GM10266 (cell line): ENCODE data around the gene GAB1.

ENCODE experiments used
- DNase-seq: peaks from one replicate; pipeline ENCODE4 v3.0.0; 2012; ENCODE audit errors: extremely low spot score
- TF ChIP-seq, protein P1 (sequence below): IDR thresholded peaks from 2 replicates; pipeline ENCODE4 v1.5.1; 2012; ENCODE audit warnings: mild to moderate bottlenecking, low read depth; ENCODE audit not compliant: control insufficient read depth, insufficient read depth; ENCODE audit errors: missing control alignments

The GAB1 gene

DNA sequence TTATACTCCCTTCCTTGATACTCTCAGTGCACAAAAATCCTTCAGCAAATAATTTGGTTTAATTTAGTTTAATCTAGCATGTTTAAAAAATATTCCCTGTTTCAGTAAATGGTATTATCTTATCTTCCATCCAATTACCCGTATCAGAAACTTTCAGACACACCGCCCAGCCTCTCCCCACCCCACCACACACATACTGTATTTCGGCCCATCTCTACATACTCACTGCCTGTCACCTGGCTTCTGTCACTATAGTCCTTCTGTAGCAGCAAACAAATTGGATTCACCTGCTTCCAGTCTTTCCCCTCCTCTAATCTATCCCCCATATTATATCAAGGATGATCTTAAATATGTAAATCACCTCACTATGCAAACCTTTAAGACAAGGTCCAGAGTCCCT, 24.8 kb upstream of the GAB1 start:
- TF ChIP-seq, protein P1, sequence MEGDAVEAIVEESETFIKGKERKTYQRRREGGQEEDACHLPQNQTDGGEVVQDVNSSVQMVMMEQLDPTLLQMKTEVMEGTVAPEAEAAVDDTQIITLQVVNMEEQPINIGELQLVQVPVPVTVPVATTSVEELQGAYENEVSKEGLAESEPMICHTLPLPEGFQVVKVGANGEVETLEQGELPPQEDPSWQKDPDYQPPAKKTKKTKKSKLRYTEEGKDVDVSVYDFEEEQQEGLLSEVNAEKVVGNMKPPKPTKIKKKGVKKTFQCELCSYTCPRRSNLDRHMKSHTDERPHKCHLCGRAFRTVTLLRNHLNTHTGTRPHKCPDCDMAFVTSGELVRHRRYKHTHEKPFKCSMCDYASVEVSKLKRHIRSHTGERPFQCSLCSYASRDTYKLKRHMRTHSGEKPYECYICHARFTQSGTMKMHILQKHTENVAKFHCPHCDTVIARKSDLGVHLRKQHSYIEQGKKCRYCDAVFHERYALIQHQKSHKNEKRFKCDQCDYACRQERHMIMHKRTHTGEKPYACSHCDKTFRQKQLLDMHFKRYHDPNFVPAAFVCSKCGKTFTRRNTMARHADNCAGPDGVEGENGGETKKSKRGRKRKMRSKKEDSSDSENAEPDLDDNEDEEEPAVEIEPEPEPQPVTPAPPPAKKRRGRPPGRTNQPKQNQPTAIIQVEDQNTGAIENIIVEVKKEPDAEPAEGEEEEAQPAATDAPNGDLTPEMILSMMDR = no peak

DNA sequence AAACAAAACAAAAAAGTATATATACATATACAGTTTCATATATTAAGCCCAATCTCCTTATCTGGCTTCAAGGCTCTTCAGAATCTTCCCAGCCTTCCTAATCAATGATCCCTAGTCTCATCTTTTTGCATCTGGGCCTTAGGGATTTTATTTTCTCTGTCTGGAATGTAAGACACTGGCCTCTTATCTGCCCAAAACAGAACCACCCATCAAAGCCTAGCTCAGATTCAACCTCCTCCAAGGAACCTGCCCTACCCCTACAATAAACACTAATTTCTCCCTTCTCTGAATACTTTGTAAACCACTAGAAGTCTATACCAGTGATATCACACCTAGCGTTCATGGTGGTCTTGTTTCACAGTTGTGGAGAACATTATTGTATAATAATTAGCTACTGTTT, 23.2 kb upstream of the GAB1 start:
- TF ChIP-seq, protein P1 = no peak
- no peak for DNase-seq

More for the DNA sequence above, 24.8 kb upstream of the GAB1 start:
- DNase-seq = no peak

DNA sequence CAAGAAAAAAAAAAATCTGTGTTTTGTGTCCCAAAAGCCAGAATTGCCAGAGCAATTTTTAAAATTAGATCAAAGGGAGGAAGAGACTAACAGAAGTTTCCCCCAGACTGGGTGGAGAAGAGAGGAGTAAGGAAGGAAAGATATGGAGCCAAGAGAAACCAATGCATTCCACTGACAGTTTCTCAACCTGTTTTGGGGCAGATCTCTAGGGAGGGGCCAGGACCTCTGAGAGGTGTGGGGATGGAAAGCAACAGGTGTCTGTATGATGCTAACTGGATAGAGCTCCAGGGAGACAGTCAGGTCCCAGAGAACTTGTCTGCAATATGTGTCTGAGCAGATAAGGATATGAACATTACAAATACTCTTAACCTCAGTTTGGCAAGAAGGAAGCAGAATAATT, 22.7 kb upstream of the GAB1 start:
- no peak for DNase-seq
- TF ChIP-seq, protein P1 = no peak

DNA sequence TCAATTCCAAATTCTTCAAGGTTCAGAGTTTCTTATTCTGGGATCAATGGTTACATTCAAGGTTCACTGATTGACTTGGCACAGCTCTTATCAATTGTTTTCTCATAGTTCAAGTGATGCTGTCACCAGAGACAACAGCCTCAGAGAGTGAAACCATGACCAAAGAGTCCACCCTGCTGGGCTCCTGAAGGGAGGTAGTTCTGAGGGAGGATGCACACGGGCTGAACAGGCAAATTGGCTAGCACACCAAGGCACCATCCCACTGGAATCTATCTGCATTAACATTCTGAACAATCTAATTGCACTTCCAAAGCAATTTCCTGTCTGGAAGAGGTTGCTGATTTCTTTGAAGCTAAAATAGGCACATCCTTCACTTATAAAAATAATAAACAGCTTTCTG, 16.6 kb upstream of the GAB1 start:
- no peak for DNase-seq
- TF ChIP-seq, protein P1 = no peak

DNA sequence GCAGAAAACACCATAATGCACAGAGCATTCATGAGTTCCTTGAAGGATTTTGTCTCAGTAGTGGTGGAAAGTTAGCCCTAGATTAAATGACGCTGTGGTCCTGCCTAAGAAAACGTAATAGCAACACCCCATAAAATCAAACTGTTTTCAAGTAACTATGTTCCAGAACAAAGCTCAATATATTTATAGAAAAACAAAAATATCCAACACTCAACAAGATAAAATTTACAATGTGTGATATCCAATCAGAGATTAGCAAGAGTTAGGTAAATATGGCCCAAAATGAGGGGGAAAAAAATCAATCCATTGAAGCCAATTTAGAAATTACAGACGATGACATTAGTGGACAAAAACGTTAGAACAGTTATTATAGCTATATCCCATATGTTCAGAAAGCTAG, 9.9 kb upstream of the GAB1 start:
- TF ChIP-seq, protein P1 = no peak
- no peak for DNase-seq

DNA sequence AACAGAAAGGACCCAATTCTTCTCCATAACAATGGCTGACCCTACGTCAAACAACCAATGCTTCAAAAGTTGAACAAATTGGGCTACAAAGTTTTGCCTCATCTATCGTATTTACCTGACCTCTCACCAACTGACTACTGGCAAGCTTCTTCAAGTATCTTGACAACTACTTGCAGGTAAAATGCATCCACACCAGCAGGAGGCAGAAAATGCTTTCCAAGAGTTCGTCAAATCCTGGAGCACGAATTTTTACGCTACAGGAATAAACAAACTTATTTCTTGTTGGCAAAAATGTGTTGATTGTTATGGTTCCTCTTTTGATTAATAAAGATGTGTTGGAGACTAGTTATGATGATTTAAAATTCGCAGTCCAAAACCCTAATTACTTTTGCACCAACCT, 6.7 kb upstream of the GAB1 start:
- TF ChIP-seq, protein P1 = no peak
- no peak for DNase-seq

DNA sequence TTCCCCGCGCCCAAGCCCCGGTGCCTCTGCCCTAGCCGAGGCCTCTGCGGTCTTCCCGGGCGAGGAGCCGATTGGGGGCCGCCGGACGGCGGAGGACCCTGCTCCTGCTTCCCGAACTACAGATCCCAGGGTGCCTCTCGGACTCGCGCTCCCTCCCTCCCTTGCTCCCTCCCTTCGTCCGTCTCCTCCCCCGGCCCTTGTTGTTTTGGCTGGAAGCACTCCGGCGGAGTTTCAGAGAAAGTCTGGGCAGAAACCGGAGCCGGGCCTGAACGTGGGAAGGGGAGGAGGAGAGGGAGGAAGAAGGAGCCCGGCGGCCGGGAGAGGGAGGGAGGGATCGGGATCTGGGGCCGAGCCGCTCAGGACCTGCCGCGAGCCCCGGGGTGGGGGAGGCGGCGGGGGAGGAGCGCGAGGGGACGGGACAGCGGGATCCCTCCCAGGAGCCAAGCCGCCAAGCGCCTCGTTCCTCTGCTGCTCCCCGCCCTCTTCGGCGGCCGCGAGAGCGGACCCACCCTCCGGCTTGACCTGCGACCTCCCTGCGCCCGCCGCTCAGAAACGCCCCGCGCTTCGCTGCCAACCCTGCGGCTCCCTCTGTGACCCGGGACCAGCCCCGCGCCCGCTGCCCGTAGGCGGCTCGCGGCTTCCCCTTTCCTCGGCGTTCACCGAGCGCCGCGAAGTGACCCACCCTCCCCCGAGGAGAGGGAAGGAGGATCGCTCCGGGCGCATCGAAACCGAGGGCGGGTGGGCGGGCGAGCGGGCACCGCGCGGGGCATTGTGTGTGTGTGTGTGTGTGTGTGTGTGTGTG, 496 bp upstream of the GAB1 start:
- TF ChIP-seq, protein P1 = no peak
- peak; percentile 72 for DNase-seq
